ENCODE results near the gene IFT88. TPM values are rescaled to one million over a fixed set of nuclear protein-coding genes. Genes with fewer than 3 reads are reported as not detected.

IFT88 gene
- total and polyA plus RNA-seq, 9 of the 15 experiments (the other 6 are each of a cell fraction or from before 2014, with no cell fraction given) = 8.3 to 13.5 (median 10.0) TPM

DNA sequence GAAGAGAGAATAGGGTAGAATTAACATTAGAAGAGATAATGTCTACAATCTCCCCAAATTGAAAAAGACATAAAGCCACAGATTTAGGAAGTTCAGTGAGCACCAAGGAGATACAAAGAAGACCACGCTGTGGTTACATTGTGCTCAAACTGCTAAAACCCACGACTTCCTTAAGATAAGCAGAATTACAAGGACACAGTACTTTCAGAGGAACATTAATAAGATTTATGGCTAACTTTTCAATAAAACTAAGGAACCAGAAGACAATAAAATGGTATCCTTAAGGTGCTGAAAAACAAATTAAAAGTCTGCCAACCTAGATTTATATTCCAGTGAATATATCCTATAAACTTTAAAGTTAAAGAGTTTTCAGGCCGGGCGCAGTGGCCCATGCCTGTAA, 129.1 kb downstream of the IFT88 start:
- ChIA-PET POLR2A (no interaction called here), CTCF (ENCODE audit: low intra/inter-chr PET ratio) (no interaction called here)
- Histone ChIP-seq H3K9ac (ENCODE audit: insufficient read depth in 1 of 2, low read depth in 2 of 2, low read length in 2 of 2) (no peak overlapping the region), H3K9me1 (ENCODE audit: control insufficient read depth, insufficient read depth, low read length) (no peaks in the 10 kb centered on the region), H3K27ac (ENCODE audit: extremely low read depth, low read depth, low read length) (no peak overlapping the region), H3K36me3 (ENCODE audit: control insufficient read depth, insufficient read depth, low read length) (no peaks in the 10 kb centered on the region), H3K79me2 (ENCODE audit: control insufficient read depth, insufficient read depth, low read length) (no peaks in the 10 kb centered on the region), H3K4me2 (ENCODE audit: insufficient read depth, low read length) (no peak overlapping the region), H4K20me1 (replicated peaks; ENCODE audit: control insufficient read depth, insufficient read depth, low read length) (no peaks in the 10 kb centered on the region), H3K27me3 (ENCODE audit: control insufficient read depth in 2 of 2, insufficient read depth in 2 of 2, low read length in 2 of 2) (peaks cover 4 to 7% of the 10 kb centered on the region in 2 experiments; a peak in 4 of 5 replicates), H3K9me3 (replicated peaks; ENCODE audit: control insufficient read depth, insufficient read depth, low read depth, low read length) (no peaks in the 10 kb centered on the region), H3K4me1 (replicated peaks in 1 of 2; ENCODE audit: control insufficient read depth in 2 of 2, insufficient read depth in 2 of 2, low read length in 2 of 2) (no peaks in the 10 kb centered on the region; a peak in 1 of 5 replicates), H3K4me3 (no peak overlapping the region), H2AFZ (ENCODE audit: low read depth, low read length) (no peak overlapping the region)
- DNase-seq (ENCODE audit: extremely low read depth in 1 of 4, low spot score in 3 of 4) (no peak), ATAC-seq (no peak), FAIRE-seq (no peak)
- intact Hi-C loops (cut with micrococcal nuclease) (no loop called here), in situ Hi-C loops (cut with MboI) (no loop called here)
- no TSS peak for BruUV-seq (replicated peaks)
- 0% methylated on average over 4 of the region's 4 CpGs for WGBS (ENCODE audit: insufficient coverage, low coverage, missing lambda C conversion rate)
- TF ChIP-seq, protein P1, sequence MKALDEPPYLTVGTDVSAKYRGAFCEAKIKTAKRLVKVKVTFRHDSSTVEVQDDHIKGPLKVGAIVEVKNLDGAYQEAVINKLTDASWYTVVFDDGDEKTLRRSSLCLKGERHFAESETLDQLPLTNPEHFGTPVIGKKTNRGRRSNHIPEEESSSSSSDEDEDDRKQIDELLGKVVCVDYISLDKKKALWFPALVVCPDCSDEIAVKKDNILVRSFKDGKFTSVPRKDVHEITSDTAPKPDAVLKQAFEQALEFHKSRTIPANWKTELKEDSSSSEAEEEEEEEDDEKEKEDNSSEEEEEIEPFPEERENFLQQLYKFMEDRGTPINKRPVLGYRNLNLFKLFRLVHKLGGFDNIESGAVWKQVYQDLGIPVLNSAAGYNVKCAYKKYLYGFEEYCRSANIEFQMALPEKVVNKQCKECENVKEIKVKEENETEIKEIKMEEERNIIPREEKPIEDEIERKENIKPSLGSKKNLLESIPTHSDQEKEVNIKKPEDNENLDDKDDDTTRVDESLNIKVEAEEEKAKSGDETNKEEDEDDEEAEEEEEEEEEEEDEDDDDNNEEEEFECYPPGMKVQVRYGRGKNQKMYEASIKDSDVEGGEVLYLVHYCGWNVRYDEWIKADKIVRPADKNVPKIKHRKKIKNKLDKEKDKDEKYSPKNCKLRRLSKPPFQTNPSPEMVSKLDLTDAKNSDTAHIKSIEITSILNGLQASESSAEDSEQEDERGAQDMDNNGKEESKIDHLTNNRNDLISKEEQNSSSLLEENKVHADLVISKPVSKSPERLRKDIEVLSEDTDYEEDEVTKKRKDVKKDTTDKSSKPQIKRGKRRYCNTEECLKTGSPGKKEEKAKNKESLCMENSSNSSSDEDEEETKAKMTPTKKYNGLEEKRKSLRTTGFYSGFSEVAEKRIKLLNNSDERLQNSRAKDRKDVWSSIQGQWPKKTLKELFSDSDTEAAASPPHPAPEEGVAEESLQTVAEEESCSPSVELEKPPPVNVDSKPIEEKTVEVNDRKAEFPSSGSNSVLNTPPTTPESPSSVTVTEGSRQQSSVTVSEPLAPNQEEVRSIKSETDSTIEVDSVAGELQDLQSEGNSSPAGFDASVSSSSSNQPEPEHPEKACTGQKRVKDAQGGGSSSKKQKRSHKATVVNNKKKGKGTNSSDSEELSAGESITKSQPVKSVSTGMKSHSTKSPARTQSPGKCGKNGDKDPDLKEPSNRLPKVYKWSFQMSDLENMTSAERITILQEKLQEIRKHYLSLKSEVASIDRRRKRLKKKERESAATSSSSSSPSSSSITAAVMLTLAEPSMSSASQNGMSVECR (CRISPR knock-in tag; IDR thresholded peaks at IDR 0.05) = no peak
- TF ChIP-seq, protein P2, sequence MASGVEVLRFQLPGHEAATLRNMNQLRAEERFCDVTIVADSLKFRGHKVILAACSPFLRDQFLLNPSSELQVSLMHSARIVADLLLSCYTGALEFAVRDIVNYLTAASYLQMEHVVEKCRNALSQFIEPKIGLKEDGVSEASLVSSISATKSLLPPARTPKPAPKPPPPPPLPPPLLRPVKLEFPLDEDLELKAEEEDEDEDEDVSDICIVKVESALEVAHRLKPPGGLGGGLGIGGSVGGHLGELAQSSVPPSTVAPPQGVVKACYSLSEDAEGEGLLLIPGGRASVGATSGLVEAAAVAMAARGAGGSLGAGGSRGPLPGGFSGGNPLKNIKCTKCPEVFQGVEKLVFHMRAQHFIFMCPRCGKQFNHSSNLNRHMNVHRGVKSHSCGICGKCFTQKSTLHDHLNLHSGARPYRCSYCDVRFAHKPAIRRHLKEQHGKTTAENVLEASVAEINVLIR (CRISPR knock-in tag; IDR thresholded peaks at IDR 0.05) = no peak
- TF ChIP-seq, protein P3, sequence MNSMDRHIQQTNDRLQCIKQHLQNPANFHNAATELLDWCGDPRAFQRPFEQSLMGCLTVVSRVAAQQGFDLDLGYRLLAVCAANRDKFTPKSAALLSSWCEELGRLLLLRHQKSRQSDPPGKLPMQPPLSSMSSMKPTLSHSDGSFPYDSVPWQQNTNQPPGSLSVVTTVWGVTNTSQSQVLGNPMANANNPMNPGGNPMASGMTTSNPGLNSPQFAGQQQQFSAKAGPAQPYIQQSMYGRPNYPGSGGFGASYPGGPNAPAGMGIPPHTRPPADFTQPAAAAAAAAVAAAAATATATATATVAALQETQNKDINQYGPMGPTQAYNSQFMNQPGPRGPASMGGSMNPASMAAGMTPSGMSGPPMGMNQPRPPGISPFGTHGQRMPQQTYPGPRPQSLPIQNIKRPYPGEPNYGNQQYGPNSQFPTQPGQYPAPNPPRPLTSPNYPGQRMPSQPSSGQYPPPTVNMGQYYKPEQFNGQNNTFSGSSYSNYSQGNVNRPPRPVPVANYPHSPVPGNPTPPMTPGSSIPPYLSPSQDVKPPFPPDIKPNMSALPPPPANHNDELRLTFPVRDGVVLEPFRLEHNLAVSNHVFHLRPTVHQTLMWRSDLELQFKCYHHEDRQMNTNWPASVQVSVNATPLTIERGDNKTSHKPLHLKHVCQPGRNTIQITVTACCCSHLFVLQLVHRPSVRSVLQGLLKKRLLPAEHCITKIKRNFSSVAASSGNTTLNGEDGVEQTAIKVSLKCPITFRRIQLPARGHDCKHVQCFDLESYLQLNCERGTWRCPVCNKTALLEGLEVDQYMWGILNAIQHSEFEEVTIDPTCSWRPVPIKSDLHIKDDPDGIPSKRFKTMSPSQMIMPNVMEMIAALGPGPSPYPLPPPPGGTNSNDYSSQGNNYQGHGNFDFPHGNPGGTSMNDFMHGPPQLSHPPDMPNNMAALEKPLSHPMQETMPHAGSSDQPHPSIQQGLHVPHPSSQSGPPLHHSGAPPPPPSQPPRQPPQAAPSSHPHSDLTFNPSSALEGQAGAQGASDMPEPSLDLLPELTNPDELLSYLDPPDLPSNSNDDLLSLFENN (IDR thresholded peaks at IDR 0.05; ENCODE audit: low read depth in 2 of 2, low read length in 2 of 2) = no peak
- TF ChIP-seq, protein P4, sequence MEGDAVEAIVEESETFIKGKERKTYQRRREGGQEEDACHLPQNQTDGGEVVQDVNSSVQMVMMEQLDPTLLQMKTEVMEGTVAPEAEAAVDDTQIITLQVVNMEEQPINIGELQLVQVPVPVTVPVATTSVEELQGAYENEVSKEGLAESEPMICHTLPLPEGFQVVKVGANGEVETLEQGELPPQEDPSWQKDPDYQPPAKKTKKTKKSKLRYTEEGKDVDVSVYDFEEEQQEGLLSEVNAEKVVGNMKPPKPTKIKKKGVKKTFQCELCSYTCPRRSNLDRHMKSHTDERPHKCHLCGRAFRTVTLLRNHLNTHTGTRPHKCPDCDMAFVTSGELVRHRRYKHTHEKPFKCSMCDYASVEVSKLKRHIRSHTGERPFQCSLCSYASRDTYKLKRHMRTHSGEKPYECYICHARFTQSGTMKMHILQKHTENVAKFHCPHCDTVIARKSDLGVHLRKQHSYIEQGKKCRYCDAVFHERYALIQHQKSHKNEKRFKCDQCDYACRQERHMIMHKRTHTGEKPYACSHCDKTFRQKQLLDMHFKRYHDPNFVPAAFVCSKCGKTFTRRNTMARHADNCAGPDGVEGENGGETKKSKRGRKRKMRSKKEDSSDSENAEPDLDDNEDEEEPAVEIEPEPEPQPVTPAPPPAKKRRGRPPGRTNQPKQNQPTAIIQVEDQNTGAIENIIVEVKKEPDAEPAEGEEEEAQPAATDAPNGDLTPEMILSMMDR (IDR thresholded peaks at IDR 0.05 in 2 of 3, conservative IDR thresholded peaks at IDR 0.05 in 1 of 3; ENCODE audit: insufficient read depth in 2 of 3, low read depth in 1 of 3, low read length in 3 of 3) = no peak
- TF ChIP-seq ZNF263 (CRISPR knock-in tag; IDR thresholded peaks at IDR 0.05; ENCODE audit: borderline replicate concordance) = no peak
- TF ChIP-seq, protein P5, sequence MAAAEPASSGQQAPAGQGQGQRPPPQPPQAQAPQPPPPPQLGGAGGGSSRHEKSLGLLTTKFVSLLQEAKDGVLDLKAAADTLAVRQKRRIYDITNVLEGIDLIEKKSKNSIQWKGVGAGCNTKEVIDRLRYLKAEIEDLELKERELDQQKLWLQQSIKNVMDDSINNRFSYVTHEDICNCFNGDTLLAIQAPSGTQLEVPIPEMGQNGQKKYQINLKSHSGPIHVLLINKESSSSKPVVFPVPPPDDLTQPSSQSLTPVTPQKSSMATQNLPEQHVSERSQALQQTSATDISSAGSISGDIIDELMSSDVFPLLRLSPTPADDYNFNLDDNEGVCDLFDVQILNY (CRISPR knock-in tag; IDR thresholded peaks at IDR 0.05) = no peak
- no peak for TF ChIP-seq SRSF1 (IDR thresholded peaks at IDR 0.05; ENCODE audit: low read depth, low read length)
- TF ChIP-seq SIRT6 (IDR thresholded peaks at IDR 0.05; ENCODE audit: low read depth, low read length) = no peak
- TF ChIP-seq ZFX (CRISPR knock-in tag; IDR thresholded peaks at IDR 0.05) = no peak

All from K562 (cell line).